Measurements from ENCODE around the gene ZNF600.

DNA sequence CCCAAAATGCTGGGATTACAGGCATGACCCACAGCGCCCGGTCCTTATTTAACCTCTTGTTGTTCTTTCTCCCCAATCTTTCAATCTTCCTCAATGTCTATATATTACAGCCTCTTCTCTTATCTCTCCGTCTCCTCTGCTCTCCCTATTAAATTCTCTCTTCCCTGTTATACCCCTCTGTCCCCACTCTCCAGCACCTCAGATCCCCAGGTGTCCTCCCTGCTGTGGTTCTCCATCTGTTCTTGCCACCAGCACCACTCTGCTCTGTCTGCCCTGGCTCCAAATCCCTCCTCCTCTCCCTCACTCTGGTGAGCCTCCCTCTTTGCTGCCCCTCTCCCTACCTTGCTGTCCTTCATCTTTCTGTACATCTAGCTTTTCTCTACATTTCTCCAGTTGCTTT is 1.1 kb downstream of the ZNF600 start:
- TF ChIP-seq, protein P1, sequence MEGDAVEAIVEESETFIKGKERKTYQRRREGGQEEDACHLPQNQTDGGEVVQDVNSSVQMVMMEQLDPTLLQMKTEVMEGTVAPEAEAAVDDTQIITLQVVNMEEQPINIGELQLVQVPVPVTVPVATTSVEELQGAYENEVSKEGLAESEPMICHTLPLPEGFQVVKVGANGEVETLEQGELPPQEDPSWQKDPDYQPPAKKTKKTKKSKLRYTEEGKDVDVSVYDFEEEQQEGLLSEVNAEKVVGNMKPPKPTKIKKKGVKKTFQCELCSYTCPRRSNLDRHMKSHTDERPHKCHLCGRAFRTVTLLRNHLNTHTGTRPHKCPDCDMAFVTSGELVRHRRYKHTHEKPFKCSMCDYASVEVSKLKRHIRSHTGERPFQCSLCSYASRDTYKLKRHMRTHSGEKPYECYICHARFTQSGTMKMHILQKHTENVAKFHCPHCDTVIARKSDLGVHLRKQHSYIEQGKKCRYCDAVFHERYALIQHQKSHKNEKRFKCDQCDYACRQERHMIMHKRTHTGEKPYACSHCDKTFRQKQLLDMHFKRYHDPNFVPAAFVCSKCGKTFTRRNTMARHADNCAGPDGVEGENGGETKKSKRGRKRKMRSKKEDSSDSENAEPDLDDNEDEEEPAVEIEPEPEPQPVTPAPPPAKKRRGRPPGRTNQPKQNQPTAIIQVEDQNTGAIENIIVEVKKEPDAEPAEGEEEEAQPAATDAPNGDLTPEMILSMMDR (conservative IDR thresholded peaks at IDR 0.05 in 1 of 2, IDR thresholded peaks at IDR 0.05 in 1 of 2; ENCODE audit: extremely low read depth in 1 of 2, insufficient read depth in 1 of 2, low read depth in 1 of 2, low read length in 2 of 2): no peak
- no peak for TF ChIP-seq EZH2 (IDR thresholded peaks at IDR 0.05; ENCODE audit: borderline replicate concordance, low read length)
